NCI-H748 (cell line): Measurements from ENCODE around the gene CTRB2.
"Not testable (repeated sequence)": the region's sequence is repeated elsewhere in the genome, so short reads cannot be mapped to it uniquely, and the experiment has no call there.

Experiments used
- DNase-seq: peaks from one replicate; lab custom pipeline; 2025; ENCODE audit not compliant: unreplicated experiment; lab: John Stamatoyannopoulos, UW

CTRB2 gene

GRCh38 chr16:75242436-75243078 lies 35.6 kb upstream of the CTRB2 start:
- DNase-seq = not testable (repeated sequence)

- no peak for DNase-seq
Observed at GRCh38 chr16:75241955-75242354, 35.0 kb upstream of the CTRB2 start.

- DNase-seq = no peak
Observed at GRCh38 chr16:75241412-75241811, 34.5 kb upstream of the CTRB2 start.

- not testable (repeated sequence) for DNase-seq
Observed at GRCh38 chr16:75240633-75241032, 33.7 kb upstream of the CTRB2 start.

- no peak for DNase-seq
Observed at GRCh38 chr16:75239542-75240122, 32.7 kb upstream of the CTRB2 start.

GRCh38 chr16:75238853-75239541 lies 32.0 kb upstream of the CTRB2 start:
- no peak for DNase-seq

GRCh38 chr16:75238132-75238852 lies 31.3 kb upstream of the CTRB2 start:
- DNase-seq = no peak

- DNase-seq = no peak
Observed at GRCh38 chr16:75237398-75238131, 30.6 kb upstream of the CTRB2 start.

- no peak for DNase-seq
Observed at GRCh38 chr16:75236736-75237397, 29.9 kb upstream of the CTRB2 start.

- no peak for DNase-seq
Observed at GRCh38 chr16:75236232-75236631, 29.3 kb upstream of the CTRB2 start.

GRCh38 chr16:75235721-75236193 lies 28.8 kb upstream of the CTRB2 start:
- no peak for DNase-seq

- DNase-seq = no peak
Observed at GRCh38 chr16:75234856-75235696, 28.1 kb upstream of the CTRB2 start.

- DNase-seq = no peak
Observed at GRCh38 chr16:75233611-75233938, 26.6 kb upstream of the CTRB2 start.

GRCh38 chr16:75231570-75231969 lies 24.6 kb upstream of the CTRB2 start:
- DNase-seq = no peak

GRCh38 chr16:75230471-75231110 lies 23.6 kb upstream of the CTRB2 start:
- DNase-seq = no peak

GRCh38 chr16:75229172-75230031 lies 22.4 kb upstream of the CTRB2 start:
- DNase-seq = no peak

GRCh38 chr16:75228143-75228976 lies 21.4 kb upstream of the CTRB2 start:
- DNase-seq = no peak
